Measurements from ENCODE around the gene EOGT.
A peak's percentile ranks its signal among the peaks of the same experiment; 100 is the strongest.

The EOGT gene

DNA sequence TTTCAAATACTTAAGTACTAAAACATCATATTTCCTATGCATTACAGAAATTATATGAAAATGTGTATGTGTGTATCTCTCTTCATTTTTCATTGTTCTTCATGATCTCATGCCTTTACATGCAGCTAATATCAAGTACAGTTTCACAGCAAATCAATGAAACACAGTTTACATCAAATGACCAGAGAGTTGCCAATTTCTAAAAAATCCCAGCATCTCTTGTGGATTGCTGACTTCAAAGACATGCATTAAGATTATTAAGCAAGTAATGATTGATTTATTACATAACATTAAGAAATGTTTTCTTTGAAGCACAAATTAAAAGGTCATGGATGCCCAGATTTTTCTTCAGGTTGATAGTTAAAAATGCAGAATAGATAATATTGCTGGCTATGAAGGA is 50.1 kb downstream of the EOGT start:
- TF ChIP-seq POLR2A (IDR thresholded peaks at IDR 0.05; ENCODE audit: low read length): no peak
- TF ChIP-seq GATA1 (IDR thresholded peaks at IDR 0.05; ENCODE audit: low read depth, low read length): no peak
- no peak for DNase-seq

DNA sequence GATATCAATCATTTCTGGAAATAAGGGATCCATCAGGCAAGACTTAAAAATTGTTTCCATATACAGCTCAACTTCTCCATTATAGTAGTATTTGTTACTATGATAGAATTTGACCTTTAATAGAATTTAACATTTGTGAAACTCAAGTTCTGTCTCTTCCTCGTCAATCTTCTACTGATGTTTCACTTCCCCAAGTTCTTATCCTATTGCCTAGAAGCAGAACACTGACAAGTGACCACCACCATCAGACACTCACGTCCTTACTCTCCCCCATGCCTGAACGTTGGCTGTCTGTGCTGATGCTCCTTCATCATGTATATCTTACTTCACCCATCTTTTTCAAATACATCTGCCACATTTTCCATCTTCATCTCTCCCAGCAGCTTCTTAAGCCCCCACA is 54.6 kb downstream of the EOGT start:
- TF ChIP-seq POLR2A (IDR thresholded peaks at IDR 0.05; ENCODE audit: low read length) (no peak), GATA1 (IDR thresholded peaks at IDR 0.05; ENCODE audit: low read depth, low read length) (no peak)
- no peak for DNase-seq

DNA sequence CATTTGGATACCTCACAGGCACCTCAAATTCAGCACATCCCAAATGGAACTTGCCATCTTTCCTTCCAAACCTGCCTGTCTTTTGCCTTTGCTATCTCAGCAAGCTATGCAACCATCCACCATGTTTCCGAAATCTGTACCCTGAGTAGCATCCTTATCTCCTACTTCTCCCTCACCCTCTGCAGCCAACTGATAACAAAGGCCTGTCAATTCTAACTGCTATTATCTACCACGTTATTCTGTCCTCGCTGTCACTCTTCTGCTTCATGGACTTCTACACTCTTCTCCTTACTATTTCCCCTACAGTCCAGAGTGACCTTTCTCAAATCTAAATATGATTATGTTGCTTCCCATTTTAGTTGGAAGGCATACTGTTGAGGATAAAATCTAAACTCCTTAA is 55.6 kb downstream of the EOGT start:
- peak; percentile 36 to 77 for DNase-seq
- TF ChIP-seq POLR2A (IDR thresholded peaks at IDR 0.05; ENCODE audit: low read length) (no peak), GATA1 (IDR thresholded peaks at IDR 0.05; ENCODE audit: low read depth, low read length) (no peak)

DNA sequence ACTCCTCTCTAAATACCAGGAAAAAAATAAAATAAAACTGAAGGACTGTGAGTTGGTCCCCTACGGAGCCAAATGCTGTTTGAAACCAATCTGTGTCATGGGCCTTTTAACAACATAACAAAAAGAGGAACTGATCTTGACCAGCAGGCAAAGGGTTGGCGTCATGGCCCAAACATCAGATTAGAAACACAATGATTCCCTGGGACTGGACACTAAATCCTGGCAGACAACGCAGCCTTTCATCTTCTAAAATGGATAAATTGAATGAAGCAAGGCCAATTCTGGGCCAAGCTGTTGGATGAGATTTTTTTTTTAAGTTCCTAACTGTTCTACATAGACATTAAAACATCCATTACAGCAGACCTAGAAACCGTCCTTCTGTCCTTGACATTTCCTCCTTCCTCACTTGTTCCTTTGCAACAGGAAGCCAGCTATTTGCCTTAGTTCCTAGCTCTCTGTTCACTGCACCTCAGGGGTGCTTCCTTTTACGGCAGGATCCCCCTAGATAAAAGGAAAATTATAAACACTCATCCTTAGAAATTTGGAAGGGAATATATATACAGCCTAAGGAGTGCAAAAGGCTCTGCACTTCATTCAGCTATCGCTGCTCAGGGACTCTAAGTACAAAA is 59.6 kb downstream of the EOGT start:
- no peak for DNase-seq
- TF ChIP-seq GATA1 (IDR thresholded peaks at IDR 0.05; ENCODE audit: low read depth, low read length) (no peak), POLR2A (IDR thresholded peaks at IDR 0.05; ENCODE audit: low read length) (no peak)

DNA sequence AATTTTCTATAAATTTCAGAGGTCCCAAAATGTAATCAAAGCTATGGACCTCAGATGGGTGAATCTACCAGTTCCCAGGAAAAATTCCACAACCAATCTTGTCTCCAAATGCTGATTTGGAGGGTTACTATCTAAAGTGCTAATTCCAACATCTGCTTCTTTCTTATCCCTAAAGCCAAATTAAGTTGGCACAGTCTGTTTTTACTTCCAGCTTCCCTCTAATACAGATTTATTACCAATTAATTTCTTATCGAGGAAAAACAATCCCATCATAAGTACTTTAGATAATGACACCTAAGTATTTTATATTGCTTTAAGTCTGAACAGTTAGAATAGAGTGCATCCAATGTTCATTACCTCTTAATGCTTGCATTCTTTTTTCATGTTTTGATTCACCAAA is 68.3 kb downstream of the EOGT start:
- TF ChIP-seq POLR2A (IDR thresholded peaks at IDR 0.05; ENCODE audit: low read length) (no peak), GATA1 (IDR thresholded peaks at IDR 0.05; ENCODE audit: low read depth, low read length) (no peak)
- DNase-seq: no peak

DNA sequence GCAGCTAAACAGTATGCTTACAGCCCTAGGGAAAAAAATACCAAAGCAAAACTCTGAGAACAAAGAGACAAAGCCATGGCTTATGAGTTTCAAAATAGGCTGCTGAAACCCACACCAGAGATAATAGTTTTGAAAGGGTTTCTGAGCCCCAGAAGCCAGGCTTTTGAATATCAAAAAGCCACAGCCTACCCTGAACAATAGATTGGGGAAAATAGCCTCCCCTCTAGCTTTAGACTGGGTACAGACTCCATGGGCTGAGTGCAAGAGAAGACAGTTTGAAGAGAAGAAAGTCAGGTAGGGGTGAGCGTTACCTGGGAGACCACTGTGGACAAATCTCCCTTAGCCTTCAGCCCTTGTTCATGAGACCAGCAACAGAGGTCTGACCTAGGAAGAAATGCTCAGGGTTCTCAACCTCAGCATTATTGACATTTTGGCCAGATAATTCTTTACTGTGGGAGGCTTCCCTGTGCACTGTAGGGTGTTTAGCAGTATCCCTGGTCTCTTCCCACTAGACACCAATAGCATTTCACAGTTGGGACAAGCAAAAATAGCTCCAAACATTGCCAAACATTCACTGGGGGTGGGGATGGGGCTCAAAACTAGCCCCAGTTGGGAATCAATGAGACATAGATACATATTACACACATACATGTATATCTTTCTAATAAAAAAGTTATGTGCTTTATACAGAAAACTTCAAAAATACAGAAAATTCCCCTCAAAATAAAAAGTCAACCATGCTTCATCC is 69.6 kb downstream of the EOGT start:
- TF ChIP-seq GATA1 (IDR thresholded peaks at IDR 0.05; ENCODE audit: low read depth, low read length): no peak
- TF ChIP-seq POLR2A (IDR thresholded peaks at IDR 0.05; ENCODE audit: low read length): no peak
- DNase-seq: no peak

DNA sequence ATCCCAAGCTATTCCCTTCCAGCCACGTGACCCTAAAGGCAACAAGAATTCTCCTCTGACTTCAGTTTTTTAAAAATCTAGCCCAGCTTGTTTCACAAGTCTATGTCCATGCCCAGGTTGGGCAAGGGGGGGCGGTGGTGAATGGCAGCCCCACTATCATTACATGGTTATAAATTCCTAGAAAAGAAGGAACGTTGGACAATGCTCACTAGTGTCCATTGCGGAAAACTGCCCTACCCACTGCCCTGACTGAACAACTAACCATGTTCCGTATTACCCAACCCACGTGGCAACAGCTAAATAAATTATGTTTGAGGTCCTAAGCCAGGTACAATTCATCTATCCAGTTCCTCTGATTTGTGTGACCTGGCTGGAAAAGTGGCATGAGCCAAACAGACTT is 72.4 kb downstream of the EOGT start:
- TF ChIP-seq GATA1 (IDR thresholded peaks at IDR 0.05; ENCODE audit: low read depth, low read length) (no peak), POLR2A (IDR thresholded peaks at IDR 0.05; ENCODE audit: low read length) (no peak)
- DNase-seq: no peak

DNA sequence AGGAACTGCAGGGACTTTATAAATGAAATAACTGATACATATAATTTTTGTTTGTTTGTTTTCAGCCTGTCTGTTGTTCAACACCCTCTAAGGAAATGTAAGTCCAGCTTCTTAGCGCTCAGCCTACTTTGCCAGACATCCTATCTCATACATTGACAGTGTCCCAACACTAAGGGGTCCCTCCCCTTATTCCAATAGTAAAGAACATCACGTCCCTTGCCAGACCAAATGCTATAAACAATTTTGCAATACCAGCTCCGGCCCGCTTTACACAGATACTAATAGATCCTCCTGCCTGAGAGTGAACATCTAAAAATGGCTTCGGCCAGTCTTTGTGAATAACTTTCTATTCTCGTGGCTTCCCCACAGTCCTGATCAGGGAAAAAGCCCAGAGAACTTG is 76.6 kb downstream of the EOGT start:
- no peak for DNase-seq
- TF ChIP-seq POLR2A (IDR thresholded peaks at IDR 0.05; ENCODE audit: low read length) (no peak), GATA1 (IDR thresholded peaks at IDR 0.05; ENCODE audit: low read depth, low read length) (no peak)

DNA sequence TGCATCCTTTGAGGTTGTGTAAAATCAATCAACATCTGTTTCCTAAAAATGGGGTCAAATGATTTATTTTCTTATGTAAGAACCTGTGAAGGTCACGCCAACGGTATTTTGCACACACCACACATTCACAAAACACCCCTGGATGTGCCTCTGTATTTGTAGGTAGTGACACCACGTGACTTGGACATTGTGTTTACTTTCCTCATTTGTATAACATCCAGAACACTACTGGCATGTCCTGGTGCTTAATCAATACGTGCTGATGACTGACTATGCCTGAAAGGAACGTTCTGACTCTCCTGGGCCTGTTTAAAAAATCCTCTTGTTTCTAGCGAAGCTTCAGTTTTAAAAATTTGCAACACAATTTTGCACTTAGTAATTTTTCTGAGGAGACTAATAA is 77.7 kb downstream of the EOGT start:
- DNase-seq: no peak
- no peak for TF ChIP-seq POLR2A (IDR thresholded peaks at IDR 0.05; ENCODE audit: low read length)
- no peak for TF ChIP-seq GATA1 (IDR thresholded peaks at IDR 0.05; ENCODE audit: low read depth, low read length)

DNA sequence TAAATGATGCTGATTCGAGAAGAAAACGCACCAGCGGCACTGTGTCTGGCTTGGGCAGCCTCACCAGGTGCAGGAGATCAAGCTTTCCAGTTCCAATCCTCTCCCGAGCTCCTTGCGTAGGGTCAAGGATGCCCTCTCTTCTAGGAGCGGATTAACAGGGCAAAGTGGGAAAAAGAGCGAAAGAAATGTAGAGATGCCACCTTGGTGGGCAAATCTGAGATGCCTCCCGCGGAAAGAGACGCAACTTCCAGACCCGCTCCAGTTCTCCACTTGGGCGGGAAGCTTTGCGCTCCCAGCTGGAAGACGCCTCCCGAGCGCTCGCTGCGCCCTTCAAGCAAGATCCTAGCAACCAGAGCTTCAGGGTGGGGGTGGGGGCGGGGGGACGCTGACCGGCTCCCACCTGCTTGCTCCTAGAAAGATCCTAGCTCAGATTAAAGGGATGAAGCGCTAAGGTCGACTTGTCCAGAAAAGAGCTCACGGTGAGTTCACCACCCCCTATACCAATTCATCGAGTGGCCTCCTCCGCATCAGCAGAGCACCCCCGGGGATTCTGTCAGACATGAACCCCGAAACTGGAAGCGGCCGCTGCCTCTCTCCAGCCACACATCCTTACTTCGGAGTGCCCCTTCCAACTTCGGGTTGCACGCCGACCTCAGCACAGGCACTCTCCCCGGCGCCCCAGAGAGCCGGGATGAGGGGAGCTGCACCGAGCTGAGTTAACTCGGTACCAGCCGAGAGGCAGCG is 81.9 kb downstream of the EOGT start:
- DNase-seq: no peak
- TF ChIP-seq POLR2A (IDR thresholded peaks at IDR 0.05; ENCODE audit: low read length) (no peak), GATA1 (IDR thresholded peaks at IDR 0.05; ENCODE audit: low read depth, low read length) (no peak)
